Fibroblast of mammary gland (primary cell): ENCODE measurements around the gene PCBP2.

ENCODE experiments used
- DNase-seq: peaks from one replicate; pipeline ENCODE4 v3.0.0-alpha.2; 2010; ENCODE audit warnings: low read depth
- H3K4me3 ChIP-seq: 2 replicates; pipeline ENCODE4 v1.5.1; 2011; ENCODE audit warnings: low read depth, mild to moderate bottlenecking, low read length, moderate library complexity; ENCODE audit not compliant: control insufficient read depth
- TF ChIP-seq, protein P1 (sequence below): conservative IDR thresholded peaks from 2 replicates; pipeline ENCODE4 v1.5.1; 2011; ENCODE audit warnings: low read depth, low read length, inconsistent platforms; ENCODE audit not compliant: control insufficient read depth, insufficient read depth

PCBP2 gene

DNA sequence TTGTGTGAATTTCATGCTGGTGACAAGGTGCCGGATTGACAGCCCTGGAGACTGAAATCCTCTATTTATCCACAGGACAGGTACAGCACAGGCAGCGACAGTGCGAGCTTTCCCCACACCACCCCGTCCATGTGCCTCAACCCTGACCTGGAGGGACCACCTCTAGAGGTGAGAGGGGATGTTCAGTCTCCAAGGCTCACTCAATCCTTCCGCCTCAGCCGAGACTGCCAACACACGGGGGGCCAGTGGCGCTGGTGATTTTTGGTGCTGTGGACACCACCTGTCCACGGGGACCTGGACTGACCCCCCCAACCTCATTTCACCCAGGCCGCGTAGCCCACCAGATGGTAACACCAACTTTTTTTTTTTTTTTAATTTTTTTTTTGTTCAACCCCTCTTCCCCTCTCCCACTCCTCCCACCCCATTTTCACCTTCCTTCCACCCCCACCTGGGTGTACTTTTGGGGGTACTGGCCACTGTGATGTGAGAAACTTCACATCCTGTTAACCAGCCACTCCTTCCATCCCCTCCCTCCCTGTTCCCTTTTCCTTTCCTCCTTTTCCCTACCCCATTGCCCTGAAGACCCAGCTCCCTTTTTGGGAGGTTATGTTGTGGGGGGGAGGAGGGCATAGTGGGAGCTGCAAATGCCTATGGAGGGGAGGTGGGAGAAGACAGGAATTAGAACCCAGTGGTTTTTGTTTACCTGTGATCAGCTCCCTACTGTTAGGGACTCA lies 12.9 kb downstream of the PCBP2 start:
- DNase-seq, result no peak
- TF ChIP-seq, protein P1, sequence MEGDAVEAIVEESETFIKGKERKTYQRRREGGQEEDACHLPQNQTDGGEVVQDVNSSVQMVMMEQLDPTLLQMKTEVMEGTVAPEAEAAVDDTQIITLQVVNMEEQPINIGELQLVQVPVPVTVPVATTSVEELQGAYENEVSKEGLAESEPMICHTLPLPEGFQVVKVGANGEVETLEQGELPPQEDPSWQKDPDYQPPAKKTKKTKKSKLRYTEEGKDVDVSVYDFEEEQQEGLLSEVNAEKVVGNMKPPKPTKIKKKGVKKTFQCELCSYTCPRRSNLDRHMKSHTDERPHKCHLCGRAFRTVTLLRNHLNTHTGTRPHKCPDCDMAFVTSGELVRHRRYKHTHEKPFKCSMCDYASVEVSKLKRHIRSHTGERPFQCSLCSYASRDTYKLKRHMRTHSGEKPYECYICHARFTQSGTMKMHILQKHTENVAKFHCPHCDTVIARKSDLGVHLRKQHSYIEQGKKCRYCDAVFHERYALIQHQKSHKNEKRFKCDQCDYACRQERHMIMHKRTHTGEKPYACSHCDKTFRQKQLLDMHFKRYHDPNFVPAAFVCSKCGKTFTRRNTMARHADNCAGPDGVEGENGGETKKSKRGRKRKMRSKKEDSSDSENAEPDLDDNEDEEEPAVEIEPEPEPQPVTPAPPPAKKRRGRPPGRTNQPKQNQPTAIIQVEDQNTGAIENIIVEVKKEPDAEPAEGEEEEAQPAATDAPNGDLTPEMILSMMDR, result no peak
- H3K4me3 ChIP-seq, result no peak overlapping the region

DNA sequence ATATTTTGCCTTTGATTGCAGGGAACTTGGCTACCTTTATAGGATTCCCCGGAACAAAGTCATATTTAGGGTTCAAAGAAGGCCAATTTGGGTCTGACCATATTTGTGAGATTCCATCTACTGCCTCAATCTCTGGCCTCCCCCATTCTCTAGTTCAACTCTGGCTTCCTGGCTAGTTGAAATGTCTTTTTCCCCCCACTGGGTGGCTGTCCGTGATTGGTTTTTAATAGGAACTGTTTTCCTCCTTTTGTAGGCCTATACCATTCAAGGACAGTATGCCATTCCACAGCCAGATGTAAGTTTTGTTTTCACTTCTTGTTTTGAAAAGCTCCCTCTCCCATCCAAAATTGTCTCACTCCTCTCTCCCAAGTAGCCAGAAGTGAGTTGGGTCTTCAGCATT lies 13.8 kb downstream of the PCBP2 start:
- no peak for DNase-seq
- H3K4me3 ChIP-seq, result no peak overlapping the region
- TF ChIP-seq, protein P1, result no peak

DNA sequence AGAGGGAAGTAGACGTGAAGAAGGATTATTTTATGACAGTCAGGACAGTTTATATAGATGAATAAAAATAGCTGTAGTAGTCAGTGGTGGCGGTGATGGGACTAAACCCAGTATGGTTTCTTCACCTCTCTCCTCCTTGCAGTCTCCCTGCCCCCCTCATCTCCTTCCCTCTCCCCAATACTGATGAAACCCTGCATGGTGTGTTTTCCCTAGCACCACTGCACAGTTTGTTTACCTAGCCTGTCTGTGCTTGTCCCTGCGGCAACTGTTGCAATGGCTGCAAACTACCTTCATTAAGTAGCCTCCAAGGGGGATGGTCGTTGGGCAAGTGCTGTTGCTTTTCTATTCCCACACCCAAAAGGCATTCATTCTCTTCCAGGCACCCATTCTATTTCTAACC lies 14.7 kb downstream of the PCBP2 start:
- TF ChIP-seq, protein P1, result no peak
- no peak overlapping the region for H3K4me3 ChIP-seq
- DNase-seq, result no peak

DNA sequence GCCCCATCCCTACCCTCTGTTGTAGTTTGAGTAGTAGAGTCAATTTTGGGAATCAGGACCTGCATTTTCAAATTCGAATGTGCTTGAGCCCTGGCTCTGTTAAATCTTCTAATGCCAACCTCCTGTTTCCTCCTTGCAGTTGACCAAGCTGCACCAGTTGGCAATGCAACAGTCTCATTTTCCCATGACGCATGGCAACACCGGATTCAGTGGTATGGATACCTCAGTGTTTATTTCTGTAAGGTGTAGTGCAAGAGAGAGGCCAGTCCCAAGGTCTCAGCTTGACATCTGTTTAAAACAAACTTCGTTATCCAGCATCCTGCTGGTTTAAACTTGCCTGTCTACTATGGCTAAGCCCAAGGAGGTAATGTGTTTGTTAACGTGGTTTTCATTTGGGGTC lies 15.2 kb downstream of the PCBP2 start:
- no peak overlapping the region for H3K4me3 ChIP-seq
- TF ChIP-seq, protein P1, result no peak
- no peak for DNase-seq

DNA sequence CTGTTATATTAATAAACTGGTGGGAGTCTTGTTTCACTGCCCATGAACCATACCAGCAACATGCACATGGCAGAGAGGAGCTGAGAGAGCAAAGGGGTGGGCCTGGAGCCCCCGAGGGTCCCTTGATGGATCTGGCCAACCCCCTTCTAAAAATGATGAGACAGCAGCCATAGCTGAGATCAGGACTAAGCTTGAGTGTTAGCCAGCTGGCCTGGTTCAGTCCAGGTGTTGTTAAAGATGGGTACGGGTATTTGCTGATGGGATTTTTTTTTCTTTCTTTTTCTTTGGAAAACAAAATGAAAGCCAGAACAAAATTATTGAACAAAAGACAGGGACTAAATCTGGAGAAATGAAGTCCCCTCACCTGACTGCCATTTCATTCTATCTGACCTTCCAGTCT lies 16.0 kb downstream of the PCBP2 start:
- TF ChIP-seq, protein P1, result no peak
- no peak overlapping the region for H3K4me3 ChIP-seq
- DNase-seq, result no peak

DNA sequence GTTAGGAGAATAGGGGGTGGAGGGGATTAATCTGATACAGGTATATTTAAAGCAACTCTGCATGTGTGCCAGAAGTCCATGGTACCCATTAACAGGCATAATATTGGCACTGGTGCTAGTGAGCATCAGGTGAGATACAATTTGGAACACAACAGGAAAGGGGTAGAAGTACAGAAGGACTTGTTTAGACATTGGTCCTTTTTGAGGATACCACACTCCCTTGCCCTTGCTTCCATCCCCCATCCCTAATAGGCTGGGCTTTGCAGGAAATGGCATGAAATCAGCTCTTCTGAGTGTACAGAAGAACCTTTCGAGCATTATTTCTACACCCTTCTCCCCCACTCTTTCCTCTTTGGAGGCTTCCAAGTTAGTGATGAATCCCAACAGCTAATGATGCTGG lies 16.4 kb downstream of the PCBP2 start:
- DNase-seq, result no peak
- no peak overlapping the region for H3K4me3 ChIP-seq

More for the DNA sequence above, 16.4 kb downstream of the PCBP2 start:
- TF ChIP-seq, protein P1, result no peak
